Activated naive CD8-positive, alpha-beta T cell treated with anti-CD3 and anti-CD28 coated beads, Interleukin-2, amount 50 U/mL, for 16 hours (primary cell): Measurements from ENCODE around the gene UBAC2.
"Not testable (repeated sequence)": the region's sequence is repeated elsewhere in the genome, so short reads cannot be mapped to it uniquely, and the experiment has no call there.

Source experiments
- DNase-seq: peaks from one replicate; pipeline ENCODE4 v3.0.0-alpha.2; 2020; ENCODE audit warnings: low read depth, low spot score

The UBAC2 gene

GRCh38 chr13:99392470-99393135 lies 191.9 kb downstream of the UBAC2 start:
- DNase-seq: no peak

- not testable (repeated sequence) for DNase-seq
Observed at GRCh38 chr13:99393391-99393790, 192.7 kb downstream of the UBAC2 start.

- no peak for DNase-seq
Observed at GRCh38 chr13:99393791-99394735, 193.4 kb downstream of the UBAC2 start.

DNA sequence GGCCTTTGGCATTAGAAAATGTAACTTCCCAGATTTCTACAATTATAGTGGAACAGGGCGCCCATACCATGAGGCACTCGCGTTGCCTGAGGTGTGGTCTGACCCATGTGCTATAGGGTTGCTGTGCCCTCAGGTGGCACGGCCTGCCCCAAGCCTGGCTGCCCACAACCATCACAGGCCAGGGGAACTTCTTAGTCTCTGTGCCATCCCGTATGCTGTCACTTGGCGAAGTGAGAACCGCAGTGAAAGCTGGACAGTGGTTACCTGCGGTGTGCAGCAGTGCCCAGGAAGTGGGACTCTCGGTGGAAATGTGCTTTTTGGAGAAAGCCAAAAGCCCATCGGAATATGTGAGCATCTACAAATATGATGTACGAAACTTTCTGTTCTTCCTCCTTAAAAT lies 194.8 kb downstream of the UBAC2 start:
- DNase-seq: no peak

- DNase-seq: no peak
Observed at GRCh38 chr13:99396446-99396845, 195.8 kb downstream of the UBAC2 start.

DNA sequence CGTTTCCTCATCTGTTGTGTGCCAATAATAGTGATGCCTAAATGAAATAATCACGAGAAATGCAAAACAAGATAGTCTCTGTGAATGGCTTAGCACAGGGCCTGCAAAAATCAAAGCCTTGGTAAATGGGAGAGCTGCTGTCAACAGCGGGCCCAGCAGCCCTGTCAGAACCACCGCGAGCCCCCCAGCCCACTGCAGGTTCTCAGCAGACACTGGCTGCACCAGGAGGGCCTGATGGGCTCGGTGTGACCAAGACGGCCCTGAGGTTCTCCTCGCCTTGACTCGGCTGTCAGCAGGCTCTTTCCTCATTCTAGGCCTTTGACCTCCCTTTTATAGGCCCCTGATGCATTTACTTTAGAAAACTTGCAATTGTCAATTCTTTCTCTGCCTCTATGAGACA lies 197.4 kb downstream of the UBAC2 start:
- DNase-seq: no peak

- DNase-seq: no peak
Observed at GRCh38 chr13:99398916-99399622, 198.4 kb downstream of the UBAC2 start.

GRCh38 chr13:99399623-99399974 lies 198.9 kb downstream of the UBAC2 start:
- DNase-seq: no peak

- DNase-seq: no peak
Observed at GRCh38 chr13:99403458-99403971, 202.9 kb downstream of the UBAC2 start.

DNA sequence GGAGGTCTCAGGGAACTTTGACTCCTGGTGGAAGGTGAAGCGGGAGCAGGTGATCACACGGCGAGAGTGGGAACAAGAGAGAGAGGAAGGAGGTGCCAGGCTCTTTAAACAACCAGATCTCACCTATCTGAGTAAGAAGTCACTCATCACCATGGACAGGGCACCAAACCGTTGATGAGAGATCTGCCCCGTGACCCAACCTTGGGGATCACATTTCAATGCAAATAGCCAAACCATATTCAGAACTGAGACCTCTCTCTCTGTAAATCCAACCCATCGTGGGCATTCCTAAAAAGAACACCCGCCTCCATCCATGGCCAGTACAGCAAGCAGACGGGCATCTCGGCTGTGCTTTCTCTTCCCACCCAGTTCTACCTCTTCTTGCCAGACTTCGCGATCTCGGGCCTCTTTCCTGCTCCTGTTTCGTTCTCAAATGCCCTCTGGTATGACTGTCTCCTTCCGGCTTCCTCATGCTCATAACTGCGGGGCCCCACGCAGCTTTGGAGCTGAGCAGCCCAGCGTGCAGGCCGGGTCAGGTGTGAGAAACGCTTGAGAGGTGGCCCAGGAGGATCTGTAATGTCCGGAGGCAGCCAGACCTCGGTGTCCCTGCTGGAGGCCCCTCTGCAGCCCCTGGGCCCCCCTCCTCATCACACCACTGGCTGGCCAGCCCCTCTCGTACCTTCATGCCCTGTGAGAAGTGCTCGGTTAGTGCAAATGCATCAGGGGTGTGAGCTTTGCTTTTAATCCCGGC lies 203.5 kb downstream of the UBAC2 start:
- no peak for DNase-seq

DNA sequence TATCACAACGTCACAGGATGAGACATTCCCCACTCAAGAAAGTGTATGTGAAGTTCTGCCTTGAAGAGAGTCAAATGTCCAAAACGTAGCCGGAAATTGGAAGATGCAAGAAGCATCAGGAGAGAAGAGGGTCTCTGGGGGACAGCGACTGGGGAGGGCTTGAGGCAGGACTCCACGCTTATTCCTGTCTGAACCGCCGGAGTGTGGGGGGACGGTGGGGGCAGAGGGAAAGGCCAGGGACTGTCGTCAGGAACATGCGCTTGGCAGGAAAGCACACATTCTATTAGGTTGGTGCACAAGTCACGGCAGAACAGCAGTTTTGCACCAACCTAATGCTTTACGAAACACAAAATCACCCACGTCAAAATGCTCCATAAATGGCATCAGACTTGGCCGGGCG lies 205.3 kb downstream of the UBAC2 start:
- no peak for DNase-seq

- DNase-seq: no peak
Observed at GRCh38 chr13:99406799-99407201, 206.1 kb downstream of the UBAC2 start.

DNA sequence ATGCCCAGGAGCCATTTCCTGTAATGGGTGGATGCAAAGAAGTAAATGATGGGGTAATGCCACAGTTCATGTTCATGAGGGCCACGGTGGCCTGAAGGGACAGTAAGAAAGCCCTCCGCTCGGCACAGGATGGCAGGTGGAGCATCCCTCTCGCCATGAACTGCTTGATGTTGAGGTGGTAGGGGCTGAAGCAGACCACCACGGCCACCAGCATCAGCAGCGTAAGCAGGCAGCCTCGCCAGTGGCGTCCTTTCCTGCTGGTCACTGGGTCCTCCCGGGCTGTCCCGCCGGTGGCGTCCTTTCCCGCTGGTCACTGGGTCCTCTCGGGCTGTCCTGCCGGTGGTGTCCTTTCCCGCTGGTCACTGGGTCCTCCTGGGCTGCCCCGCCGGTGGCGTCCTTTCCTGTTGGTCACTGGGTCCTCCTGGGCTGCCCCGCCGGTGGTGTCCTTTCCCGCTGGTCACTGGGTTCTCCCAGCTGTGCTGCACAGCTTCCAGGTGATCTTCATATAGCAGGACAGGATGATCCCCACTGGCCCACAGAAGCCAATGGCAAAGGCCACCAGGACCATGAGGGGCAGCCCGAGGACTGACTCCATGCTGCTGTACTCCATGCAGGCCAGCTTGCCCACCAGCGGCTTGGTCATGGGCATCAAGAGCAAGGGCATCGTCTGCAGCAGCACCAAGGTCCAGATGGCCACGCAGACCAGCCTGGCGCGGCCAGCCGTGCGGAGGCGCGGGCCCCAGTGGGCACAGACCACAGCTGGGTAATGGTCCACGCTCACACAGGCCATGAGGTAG lies 207.4 kb downstream of the UBAC2 start:
- no peak for DNase-seq

DNA sequence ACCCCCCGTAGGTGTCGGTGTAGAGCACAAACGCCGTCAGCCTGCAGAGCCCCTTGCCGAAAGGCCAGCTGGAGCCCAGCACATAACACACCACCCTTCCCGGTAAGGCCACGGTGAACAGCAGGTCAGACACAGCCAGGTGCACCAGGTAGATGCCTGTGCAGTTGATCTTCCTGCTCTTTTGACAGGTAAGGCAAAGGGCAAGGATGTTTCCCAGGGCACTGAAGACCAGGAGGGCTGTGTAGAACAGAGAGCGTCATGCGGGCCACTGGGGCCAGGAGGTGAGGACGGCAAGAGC lies 208.0 kb downstream of the UBAC2 start:
- no peak for DNase-seq

DNA sequence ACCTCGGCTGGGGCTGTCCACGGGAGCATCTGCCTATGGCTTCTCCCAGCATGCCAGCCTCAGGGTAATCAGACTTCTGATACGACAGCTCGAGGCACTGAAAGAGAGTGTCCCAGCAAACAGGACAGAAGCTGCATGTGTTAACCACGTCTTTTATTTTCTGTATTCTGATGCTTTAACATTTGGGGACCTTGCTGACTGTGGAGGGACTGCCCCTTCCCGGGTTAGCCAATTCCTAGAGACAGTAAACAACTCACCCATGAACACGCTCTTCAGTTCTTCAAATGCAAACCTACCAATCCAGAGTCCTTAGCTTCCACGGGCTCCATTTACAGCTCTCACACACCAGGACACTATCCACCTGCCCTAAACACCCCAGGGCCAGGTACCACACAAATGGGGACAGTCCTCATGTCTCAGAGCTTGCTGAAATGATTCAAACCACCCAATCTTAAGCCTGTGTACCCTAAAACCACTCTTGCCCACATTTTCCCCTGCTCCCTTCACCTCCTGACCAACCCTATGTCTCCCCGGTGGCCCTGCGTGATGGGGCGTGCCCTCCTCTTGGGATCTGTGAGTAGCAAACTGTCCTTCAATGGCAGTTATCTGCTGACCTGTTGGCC lies 208.9 kb downstream of the UBAC2 start:
- not testable (repeated sequence) for DNase-seq

GRCh38 chr13:99410646-99411475 lies 210.2 kb downstream of the UBAC2 start:
- DNase-seq: not testable (repeated sequence)

GRCh38 chr13:99412856-99413255 lies 212.2 kb downstream of the UBAC2 start:
- no peak for DNase-seq

DNA sequence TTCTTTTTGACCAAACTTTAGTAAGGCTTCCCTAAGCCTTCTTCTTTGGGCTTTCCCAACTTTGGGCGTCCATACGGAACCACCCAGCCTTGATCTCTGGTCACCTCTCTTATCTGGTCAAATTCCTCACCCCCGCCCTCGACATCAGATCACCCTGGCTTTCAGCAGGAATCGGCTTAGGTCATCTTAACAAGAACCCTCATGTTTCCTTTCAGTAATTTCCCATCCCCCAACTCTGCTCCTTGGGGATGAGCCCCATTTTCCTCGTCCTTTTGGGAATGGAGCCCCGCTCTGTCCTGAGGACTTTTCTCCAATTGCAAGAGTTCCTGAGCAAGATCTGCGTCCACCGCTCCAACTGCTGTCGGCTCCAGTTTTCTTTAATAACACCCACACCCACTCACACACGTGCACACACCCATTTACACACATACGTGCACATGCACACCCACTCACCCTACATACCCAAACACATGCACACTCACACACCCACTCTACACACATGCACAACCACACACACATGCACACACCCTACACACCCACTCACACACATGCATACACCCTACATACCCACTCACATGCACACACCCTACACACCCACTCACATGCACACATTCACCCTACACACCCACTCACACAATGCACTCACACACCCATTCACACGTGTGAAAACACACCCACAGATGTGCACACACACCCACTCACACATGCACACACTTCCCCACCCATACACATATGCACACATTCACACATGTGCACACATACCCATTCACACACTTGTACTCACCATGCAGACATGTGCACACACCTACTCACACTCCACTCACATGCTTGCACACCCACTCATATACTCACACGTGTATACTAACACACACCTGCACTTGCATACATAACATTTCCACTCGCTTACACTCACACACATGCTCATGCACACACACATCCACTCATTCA lies 213.7 kb downstream of the UBAC2 start:
- no peak for DNase-seq
